ENCODE measurements around the gene ACOT7. TPM values are rescaled to one million over a fixed set of nuclear protein-coding genes. Genes with fewer than 3 reads are reported as not detected.

The ACOT7 gene
- total RNA-seq, 1 experiment from 2014 or later: 36.2 TPM

DNA sequence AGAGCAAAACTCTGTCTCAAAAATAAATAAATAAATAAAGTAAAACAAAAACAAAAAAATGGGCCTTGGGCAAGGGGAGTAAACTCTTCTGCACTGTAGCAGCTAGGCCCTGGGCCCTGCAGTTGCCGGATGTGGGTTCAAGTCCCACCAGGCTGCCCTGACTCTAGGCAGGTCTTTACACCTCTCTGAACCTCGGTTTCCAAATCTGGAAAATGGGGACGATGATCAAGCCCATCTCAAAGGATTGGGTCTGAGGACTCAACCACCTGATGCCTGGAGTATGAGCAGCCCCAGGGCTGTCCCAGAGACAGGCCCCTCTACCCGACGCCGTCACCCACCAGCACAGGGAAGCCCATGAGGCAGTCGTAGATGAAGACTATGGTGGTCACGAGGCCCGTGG, 140.2 kb downstream of the ACOT7 start:
- DNase-seq: no peak
- no peaks in the 10 kb centered on the region for H3K9me3 Mint-ChIP-seq (ENCODE audit: low read depth, unreplicated experiment)
- H3K27me3 Mint-ChIP-seq (ENCODE audit: unreplicated experiment): peaks cover 3% of the 10 kb centered on the region
- CTCF ChIA-PET: no interaction called here
- no peak overlapping the region for H3K4me3 Mint-ChIP-seq (ENCODE audit: low read depth, unreplicated experiment)
- BruUV-seq (replicated peaks): no TSS peak
- TF ChIP-seq, protein P1, sequence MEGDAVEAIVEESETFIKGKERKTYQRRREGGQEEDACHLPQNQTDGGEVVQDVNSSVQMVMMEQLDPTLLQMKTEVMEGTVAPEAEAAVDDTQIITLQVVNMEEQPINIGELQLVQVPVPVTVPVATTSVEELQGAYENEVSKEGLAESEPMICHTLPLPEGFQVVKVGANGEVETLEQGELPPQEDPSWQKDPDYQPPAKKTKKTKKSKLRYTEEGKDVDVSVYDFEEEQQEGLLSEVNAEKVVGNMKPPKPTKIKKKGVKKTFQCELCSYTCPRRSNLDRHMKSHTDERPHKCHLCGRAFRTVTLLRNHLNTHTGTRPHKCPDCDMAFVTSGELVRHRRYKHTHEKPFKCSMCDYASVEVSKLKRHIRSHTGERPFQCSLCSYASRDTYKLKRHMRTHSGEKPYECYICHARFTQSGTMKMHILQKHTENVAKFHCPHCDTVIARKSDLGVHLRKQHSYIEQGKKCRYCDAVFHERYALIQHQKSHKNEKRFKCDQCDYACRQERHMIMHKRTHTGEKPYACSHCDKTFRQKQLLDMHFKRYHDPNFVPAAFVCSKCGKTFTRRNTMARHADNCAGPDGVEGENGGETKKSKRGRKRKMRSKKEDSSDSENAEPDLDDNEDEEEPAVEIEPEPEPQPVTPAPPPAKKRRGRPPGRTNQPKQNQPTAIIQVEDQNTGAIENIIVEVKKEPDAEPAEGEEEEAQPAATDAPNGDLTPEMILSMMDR (IDR thresholded peaks at IDR 0.05; ENCODE audit: unreplicated experiment): no peak
- intact Hi-C loops (cut with micrococcal nuclease; ENCODE audit: unreplicated experiment): no loop called here
- no peaks in the 10 kb centered on the region for H3K36me3 Mint-ChIP-seq (ENCODE audit: insufficient read depth, unreplicated experiment)
- no peak overlapping the region for H3K27ac Mint-ChIP-seq (ENCODE audit: unreplicated experiment)
- no peaks in the 10 kb centered on the region for H3K4me1 Mint-ChIP-seq (ENCODE audit: low read depth, unreplicated experiment)

DNA sequence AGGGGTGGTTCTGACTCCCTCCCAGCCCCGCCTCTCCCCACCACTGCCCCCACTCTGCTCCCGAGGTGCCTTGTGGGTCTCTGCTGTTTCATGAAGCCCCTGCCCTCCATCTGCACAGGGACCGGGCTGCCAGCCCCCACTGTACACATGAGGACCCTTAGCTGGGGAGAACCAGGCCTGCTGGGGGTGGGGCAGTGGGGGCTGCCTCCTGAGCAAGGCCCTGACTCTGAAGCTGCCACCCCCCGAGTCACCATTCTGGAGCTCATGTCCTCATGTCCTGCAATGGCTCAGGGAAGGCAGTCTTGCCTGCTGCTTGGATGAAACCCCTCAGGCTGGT, 141.2 kb downstream of the ACOT7 start:
- DNase-seq: no peak
- BruUV-seq (replicated peaks): no TSS peak
- no peaks in the 10 kb centered on the region for H3K4me1 Mint-ChIP-seq (ENCODE audit: low read depth, unreplicated experiment)
- H3K36me3 Mint-ChIP-seq (ENCODE audit: insufficient read depth, unreplicated experiment): peaks cover 4% of the 10 kb centered on the region
- H3K9me3 Mint-ChIP-seq (ENCODE audit: low read depth, unreplicated experiment): no peaks in the 10 kb centered on the region
- intact Hi-C loops (cut with micrococcal nuclease; ENCODE audit: unreplicated experiment): no loop called here
- TF ChIP-seq, protein P1 (IDR thresholded peaks at IDR 0.05; ENCODE audit: unreplicated experiment): no peak
- CTCF ChIA-PET: no interaction called here
- peaks cover 14% of the 10 kb centered on the region for H3K27me3 Mint-ChIP-seq (ENCODE audit: unreplicated experiment)
- H3K27ac Mint-ChIP-seq (ENCODE audit: unreplicated experiment): no peak overlapping the region
- no peak overlapping the region for H3K4me3 Mint-ChIP-seq (ENCODE audit: low read depth, unreplicated experiment)

DNA sequence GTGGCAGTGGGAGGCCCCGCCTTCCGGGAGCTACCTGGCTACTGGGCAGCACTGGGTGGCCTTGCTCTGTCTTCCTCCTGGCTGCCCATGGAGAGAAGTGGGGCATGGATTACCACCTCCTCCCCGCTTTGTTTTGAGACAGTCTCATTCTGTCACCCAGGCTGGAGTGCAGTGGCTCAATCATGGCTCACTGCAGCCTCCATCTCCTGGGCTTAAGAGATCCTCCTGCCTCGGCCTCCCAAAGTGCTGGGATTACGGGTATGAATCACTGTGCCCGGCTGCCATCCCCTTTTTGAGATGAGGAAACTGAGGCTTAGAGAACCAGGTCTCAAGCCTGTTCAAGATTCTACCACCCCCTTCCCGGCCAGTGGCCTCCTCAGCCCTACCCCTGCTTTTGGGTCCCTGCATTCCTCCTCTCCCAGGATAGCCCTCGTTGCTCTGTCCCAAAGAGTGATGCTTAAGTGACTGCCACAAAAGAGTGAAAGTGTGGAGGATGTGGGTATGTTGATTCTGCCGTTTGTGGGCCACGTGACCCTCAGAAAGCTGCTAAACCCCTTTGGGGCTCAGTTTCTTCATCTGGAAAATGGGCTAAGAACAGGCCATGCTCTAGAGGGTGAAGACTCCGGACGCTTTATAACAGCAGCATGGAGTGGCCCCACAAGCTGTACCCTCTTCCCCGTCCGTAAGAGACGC, 141.7 kb downstream of the ACOT7 start:
- H3K4me3 Mint-ChIP-seq (ENCODE audit: low read depth, unreplicated experiment): no peak overlapping the region
- CTCF ChIA-PET: interaction anchor here (0.6 kb wide), 1 partner anchor 142 kb away, joined by 3 read pairs; the partner anchor contains the start of gene ACOT7
- H3K27me3 Mint-ChIP-seq (ENCODE audit: unreplicated experiment): peaks cover 19% of the 10 kb centered on the region

DNA sequence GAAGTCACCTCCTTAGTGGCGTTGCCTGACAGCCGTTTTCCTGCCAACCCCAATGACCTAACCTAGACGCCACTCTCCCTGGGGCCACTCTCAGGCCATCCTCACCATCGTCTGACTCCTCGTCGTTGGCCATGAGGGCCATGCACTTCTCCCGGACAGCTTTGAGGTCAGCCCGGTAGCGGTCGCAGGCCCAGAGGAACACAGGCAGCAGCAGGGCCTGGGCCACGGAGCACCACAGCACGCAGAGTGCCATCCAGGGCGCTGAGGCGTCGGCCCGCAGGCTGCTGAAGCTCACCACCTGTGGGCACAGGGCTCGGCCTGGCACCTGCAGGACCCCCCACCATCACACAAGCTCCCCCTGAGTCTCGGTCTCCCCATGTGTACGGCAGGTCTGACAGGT, 142.3 kb downstream of the ACOT7 start:
- CTCF ChIA-PET: interaction anchor here (0.6 kb wide), 1 partner anchor 142 kb away, joined by 3 read pairs; the partner anchor contains the start of gene ACOT7
- BruUV-seq (replicated peaks): no TSS peak
- Mint-ChIP-seq H3K27me3 (ENCODE audit: unreplicated experiment) (peaks cover 25% of the 10 kb centered on the region), H3K36me3 (ENCODE audit: insufficient read depth, unreplicated experiment) (peaks cover 8% of the 10 kb centered on the region), H3K27ac (ENCODE audit: unreplicated experiment) (no peak overlapping the region), H3K4me1 (ENCODE audit: low read depth, unreplicated experiment) (no peaks in the 10 kb centered on the region), H3K4me3 (ENCODE audit: low read depth, unreplicated experiment) (no peak overlapping the region), H3K9me3 (ENCODE audit: low read depth, unreplicated experiment) (no peaks in the 10 kb centered on the region)
- TF ChIP-seq, protein P1 (IDR thresholded peaks at IDR 0.05; ENCODE audit: unreplicated experiment): no peak
- no peak for DNase-seq
- intact Hi-C loops (cut with micrococcal nuclease; ENCODE audit: unreplicated experiment): no loop called here

More for the DNA sequence above, 141.7 kb downstream of the ACOT7 start:
- no peak for DNase-seq
- Mint-ChIP-seq H3K9me3 (ENCODE audit: low read depth, unreplicated experiment) (no peaks in the 10 kb centered on the region), H3K4me1 (ENCODE audit: low read depth, unreplicated experiment) (no peaks in the 10 kb centered on the region), H3K36me3 (ENCODE audit: insufficient read depth, unreplicated experiment) (peaks cover 4% of the 10 kb centered on the region), H3K27ac (ENCODE audit: unreplicated experiment) (no peak overlapping the region)
- intact Hi-C loops (cut with micrococcal nuclease; ENCODE audit: unreplicated experiment): no loop called here
- TF ChIP-seq, protein P1 (IDR thresholded peaks at IDR 0.05; ENCODE audit: unreplicated experiment): no peak
- no TSS peak for BruUV-seq (replicated peaks)
